Measurements from ENCODE around the gene OGA.

DNA sequence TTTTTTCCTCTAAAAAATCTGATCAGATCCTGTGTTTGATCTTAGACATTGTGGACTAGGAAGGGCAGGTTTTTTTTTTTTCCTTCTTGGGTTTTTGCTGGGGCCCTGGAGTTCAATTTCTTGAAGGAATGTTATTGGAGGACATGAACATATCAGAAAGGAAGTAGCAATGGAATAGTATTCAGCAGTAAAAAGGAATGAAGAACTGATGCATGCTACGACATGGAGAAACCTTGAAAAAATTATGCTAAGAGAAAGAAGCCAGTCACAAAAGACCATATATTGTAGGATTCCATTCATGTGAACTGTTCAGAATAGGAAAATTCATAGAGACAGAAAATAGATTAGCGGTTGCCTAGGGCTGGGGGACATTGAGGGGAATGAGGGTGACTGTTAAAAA is 76.3 kb downstream of the OGA start:
- no peak for TF ChIP-seq EZH2 (optimal IDR thresholded peaks at IDR 0.05; ENCODE audit: low read depth, low read length)
- TF ChIP-seq, protein P1, sequence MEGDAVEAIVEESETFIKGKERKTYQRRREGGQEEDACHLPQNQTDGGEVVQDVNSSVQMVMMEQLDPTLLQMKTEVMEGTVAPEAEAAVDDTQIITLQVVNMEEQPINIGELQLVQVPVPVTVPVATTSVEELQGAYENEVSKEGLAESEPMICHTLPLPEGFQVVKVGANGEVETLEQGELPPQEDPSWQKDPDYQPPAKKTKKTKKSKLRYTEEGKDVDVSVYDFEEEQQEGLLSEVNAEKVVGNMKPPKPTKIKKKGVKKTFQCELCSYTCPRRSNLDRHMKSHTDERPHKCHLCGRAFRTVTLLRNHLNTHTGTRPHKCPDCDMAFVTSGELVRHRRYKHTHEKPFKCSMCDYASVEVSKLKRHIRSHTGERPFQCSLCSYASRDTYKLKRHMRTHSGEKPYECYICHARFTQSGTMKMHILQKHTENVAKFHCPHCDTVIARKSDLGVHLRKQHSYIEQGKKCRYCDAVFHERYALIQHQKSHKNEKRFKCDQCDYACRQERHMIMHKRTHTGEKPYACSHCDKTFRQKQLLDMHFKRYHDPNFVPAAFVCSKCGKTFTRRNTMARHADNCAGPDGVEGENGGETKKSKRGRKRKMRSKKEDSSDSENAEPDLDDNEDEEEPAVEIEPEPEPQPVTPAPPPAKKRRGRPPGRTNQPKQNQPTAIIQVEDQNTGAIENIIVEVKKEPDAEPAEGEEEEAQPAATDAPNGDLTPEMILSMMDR (IDR thresholded peaks at IDR 0.05; ENCODE audit: low read length): no peak
- no peak for TF ChIP-seq EZH2phosphoT487 (IDR thresholded peaks at IDR 0.05; ENCODE audit: low read length)

All from MM.1S (cell line).